ENCODE measurements around the gene KLHL5. TPM values are rescaled to one million over a fixed set of nuclear protein-coding genes. Genes with fewer than 3 reads are reported as not detected.

The KLHL5 gene
- total RNA-seq, 1 donor from 2014 or later, result 121 TPM

DNA sequence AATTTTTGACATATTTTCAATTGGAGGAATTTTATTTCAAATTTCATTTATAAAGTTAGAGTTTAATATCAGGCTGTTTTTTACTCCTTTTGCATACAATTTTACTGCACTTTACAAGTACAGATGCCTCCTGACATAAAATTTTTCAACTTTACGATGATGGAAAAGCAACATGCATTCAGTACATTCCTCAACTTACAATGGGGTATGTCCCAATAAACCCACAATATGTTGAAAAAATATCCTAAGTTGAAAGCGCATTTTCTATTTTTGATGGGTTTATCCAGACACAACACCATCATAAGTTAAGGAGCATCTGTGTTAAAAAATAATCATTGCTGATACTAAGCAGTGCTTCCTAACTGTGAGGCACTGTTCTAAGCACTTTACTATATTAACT is 4.3 kb downstream of the KLHL5 start:
- DNase-seq (ENCODE audit: low read depth) (no peak), FAIRE-seq (no peak)
- Histone ChIP-seq H3K36me3 (ENCODE audit: control insufficient read depth, insufficient read depth, low read length) (no peaks in the 10 kb centered on the region), H3K27me3 (ENCODE audit: control insufficient read depth, insufficient read depth, low read length) (no peaks in the 10 kb centered on the region), H3K4me3 (ENCODE audit: low read depth, low read length) (no peak overlapping the region)
- TF ChIP-seq, protein P1, sequence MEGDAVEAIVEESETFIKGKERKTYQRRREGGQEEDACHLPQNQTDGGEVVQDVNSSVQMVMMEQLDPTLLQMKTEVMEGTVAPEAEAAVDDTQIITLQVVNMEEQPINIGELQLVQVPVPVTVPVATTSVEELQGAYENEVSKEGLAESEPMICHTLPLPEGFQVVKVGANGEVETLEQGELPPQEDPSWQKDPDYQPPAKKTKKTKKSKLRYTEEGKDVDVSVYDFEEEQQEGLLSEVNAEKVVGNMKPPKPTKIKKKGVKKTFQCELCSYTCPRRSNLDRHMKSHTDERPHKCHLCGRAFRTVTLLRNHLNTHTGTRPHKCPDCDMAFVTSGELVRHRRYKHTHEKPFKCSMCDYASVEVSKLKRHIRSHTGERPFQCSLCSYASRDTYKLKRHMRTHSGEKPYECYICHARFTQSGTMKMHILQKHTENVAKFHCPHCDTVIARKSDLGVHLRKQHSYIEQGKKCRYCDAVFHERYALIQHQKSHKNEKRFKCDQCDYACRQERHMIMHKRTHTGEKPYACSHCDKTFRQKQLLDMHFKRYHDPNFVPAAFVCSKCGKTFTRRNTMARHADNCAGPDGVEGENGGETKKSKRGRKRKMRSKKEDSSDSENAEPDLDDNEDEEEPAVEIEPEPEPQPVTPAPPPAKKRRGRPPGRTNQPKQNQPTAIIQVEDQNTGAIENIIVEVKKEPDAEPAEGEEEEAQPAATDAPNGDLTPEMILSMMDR (IDR thresholded peaks at IDR 0.05; ENCODE audit: insufficient read depth, low read length, severe bottlenecking), result no peak

DNA sequence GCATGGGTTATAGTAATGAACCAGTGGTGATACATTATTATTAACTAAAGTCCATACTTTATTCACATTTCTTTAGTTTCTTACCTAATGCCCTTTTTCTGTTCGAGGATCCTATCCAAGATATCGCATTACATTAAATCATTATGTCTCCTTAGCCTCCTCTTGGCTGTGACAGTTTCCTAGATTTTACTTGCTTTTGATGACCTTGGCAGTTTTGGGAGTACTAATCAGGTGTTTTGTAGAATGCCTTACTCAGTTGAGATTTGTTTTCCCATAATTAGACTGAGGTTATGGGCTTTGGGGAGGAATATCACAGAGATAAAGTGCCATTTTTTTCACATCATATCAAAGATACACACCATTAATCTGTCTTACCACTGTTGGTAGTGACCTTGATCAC is 5.0 kb downstream of the KLHL5 start:
- no peaks in the 10 kb centered on the region for H3K36me3 ChIP-seq (ENCODE audit: control insufficient read depth, insufficient read depth, low read length)
- no peaks in the 10 kb centered on the region for H3K27me3 ChIP-seq (ENCODE audit: control insufficient read depth, insufficient read depth, low read length)
- TF ChIP-seq, protein P1 (IDR thresholded peaks at IDR 0.05; ENCODE audit: insufficient read depth, low read length, severe bottlenecking), result no peak
- DNase-seq (ENCODE audit: low read depth) (no peak), FAIRE-seq (no peak)
- H3K4me3 ChIP-seq (ENCODE audit: low read depth, low read length), result no peak overlapping the region

DNA sequence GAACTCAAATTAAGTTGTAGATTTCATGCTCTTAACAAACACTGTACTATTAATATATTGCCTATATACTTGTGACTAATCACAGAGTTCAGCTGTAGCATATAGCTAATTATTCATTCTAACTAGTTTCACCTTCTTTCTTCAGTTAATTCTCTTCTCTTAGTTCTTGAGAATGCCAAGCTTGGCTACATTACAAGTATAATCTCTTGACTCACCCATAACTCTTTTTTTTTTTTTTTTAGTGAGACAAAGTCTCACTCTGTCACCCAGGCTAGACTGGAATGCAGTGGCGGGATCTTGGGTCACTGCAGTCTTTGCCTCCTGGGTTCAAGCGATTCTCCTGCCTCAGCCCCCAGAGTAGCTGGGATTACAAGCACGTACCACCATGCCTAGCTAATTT is 5.4 kb downstream of the KLHL5 start:
- TF ChIP-seq, protein P1 (IDR thresholded peaks at IDR 0.05; ENCODE audit: insufficient read depth, low read length, severe bottlenecking), result no peak
- Histone ChIP-seq H3K36me3 (ENCODE audit: control insufficient read depth, insufficient read depth, low read length) (no peaks in the 10 kb centered on the region), H3K27me3 (ENCODE audit: control insufficient read depth, insufficient read depth, low read length) (no peaks in the 10 kb centered on the region), H3K4me3 (ENCODE audit: low read depth, low read length) (no peak overlapping the region)
- no peak for DNase-seq (ENCODE audit: low read depth)
- no peak for FAIRE-seq

DNA sequence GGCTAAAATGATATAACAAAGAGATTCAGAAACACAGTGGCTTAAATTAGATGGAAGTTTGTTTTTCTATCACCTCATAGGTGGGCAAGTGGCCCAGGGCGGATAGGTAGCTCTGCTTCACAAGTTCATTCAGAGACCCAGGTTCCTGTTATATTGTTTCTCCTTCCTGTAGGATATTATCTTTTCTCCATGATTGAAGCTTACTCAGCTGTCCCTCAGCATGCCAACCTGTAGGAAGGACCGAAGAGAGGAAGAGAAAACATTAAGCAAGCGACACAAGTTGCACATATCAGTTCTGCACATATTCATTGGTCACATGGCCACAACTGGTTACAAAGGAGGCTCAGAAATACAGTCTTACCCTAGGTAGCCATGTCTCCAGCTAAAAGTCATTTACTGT is 6.9 kb downstream of the KLHL5 start:
- no peak for FAIRE-seq
- H3K4me3 ChIP-seq (ENCODE audit: low read depth, low read length), result no peak overlapping the region
- TF ChIP-seq, protein P1 (IDR thresholded peaks at IDR 0.05; ENCODE audit: insufficient read depth, low read length, severe bottlenecking), result no peak
- no peak for DNase-seq (ENCODE audit: low read depth)
- H3K27me3 ChIP-seq (ENCODE audit: control insufficient read depth, insufficient read depth, low read length), result no peaks in the 10 kb centered on the region
- H3K36me3 ChIP-seq (ENCODE audit: control insufficient read depth, insufficient read depth, low read length), result no peaks in the 10 kb centered on the region

DNA sequence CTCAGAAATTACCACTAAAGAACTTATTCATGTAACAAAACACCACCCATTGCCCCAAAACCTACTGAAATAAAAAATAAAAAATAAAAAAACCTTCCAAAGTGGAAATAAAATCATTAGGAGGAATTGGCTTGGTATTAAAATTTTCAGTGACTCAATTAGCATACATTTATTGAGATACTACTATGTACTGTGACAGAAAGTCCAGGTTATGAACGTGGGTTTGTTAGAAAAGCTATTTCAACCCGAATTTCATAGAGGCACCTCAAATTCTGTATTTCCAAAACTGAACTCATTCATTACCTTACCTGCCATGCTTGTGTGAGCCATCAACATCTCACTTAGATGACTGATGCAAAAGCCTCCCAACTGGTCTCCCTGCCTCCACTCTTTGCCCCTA is 16.8 kb downstream of the KLHL5 start:
- TF ChIP-seq, protein P1 (IDR thresholded peaks at IDR 0.05; ENCODE audit: insufficient read depth, low read length, severe bottlenecking), result no peak
- Histone ChIP-seq H3K27me3 (ENCODE audit: control insufficient read depth, insufficient read depth, low read length) (no peaks in the 10 kb centered on the region), H3K36me3 (ENCODE audit: control insufficient read depth, insufficient read depth, low read length) (peaks cover 2% of the 10 kb centered on the region), H3K4me3 (ENCODE audit: low read depth, low read length) (no peak overlapping the region)
- FAIRE-seq, result no peak
- no peak for DNase-seq (ENCODE audit: low read depth)

DNA sequence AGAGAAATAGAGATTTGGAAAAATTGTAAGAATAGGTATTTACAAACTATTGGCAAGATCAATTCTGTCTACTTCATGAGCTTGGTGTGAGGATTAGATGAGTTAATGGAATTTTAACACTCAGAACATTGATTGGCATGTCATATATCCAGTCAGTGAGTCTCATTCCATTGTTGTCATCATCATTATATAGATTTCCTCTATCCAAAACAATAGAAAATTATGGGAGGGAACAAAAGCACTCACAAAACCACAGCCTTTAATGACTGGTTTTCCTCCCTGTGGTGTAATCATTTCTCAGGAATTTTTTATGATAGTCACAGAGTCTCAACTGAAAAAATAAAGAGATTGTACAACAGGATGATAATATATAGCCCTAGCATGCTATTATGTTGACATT is 21.1 kb downstream of the KLHL5 start:
- peak; percentile 69 for DNase-seq (ENCODE audit: low read depth)
- no peak overlapping the region for H3K4me3 ChIP-seq (ENCODE audit: low read depth, low read length)
- no peak for FAIRE-seq
- TF ChIP-seq, protein P1 (IDR thresholded peaks at IDR 0.05; ENCODE audit: insufficient read depth, low read length, severe bottlenecking), result no peak
- no peaks in the 10 kb centered on the region for H3K27me3 ChIP-seq (ENCODE audit: control insufficient read depth, insufficient read depth, low read length)
- H3K36me3 ChIP-seq (ENCODE audit: control insufficient read depth, insufficient read depth, low read length), result peaks cover 2% of the 10 kb centered on the region
